SK-N-SH (cell line): ENCODE measurements around the gene SMOC1. TPM values are rescaled to one million over a fixed set of nuclear protein-coding genes. Genes with fewer than 3 reads are reported as not detected.

Experiments used
- CTCF ChIA-PET: fragments of 300-600, 350-600 bp; formaldehyde crosslinking; extraction: SDS; loops from one replicate; lab custom pipeline; 2021; lab: Yijun Ruan, JAX
- POLR2A ChIA-PET: fragments of 350-600 bp; sonication (Branson Sonifier 250); formaldehyde crosslinking; extraction: SDS; loops from one replicate; lab custom pipeline; 2020; ENCODE audit warnings: antibody characterized with exemption, inconsistent platforms; lab: Yijun Ruan, JAX
- DNase-seq: peaks from one replicate; pipeline ENCODE4 v3.0.0; 2012
- H2AFZ ChIP-seq: fragments of 200-600 bp; sonication (generic); 2 replicates; pipeline ENCODE4 v1.8.1; 2016; ENCODE audit warnings: antibody characterized with exemption, mild to moderate bottlenecking, low read depth
- H3F3A ChIP-seq: fragments of 200-600 bp; sonication (generic); replicated peaks from 2 replicates; pipeline ENCODE3; 2016; ENCODE audit warnings: antibody characterized with exemption, mild to moderate bottlenecking; ENCODE audit not compliant: insufficient read depth
- H3K27ac ChIP-seq, 2 experiments: fragments of 200-500 bp in 1 of 2; fragments of 200-600 bp in 1 of 2; sonication (Bioruptor generic) in 1 of 2; sonication (generic), shearing (Covaris generic) in 1 of 2; 2 replicates each; pipeline versions ENCODE4 v1.5.1 to v1.6.1; 2014 to 2016; ENCODE audit warnings: low read depth in 2 of 2, inconsistent platforms in 1 of 2, low read length in 1 of 2, mild to moderate bottlenecking in 1 of 2, mixed read lengths in 1 of 2
- H3K27me3 ChIP-seq: fragments of 200-600 bp; sonication (generic), shearing (Covaris generic); 2 replicates; pipeline ENCODE4 v1.6.1; 2016; ENCODE audit warnings: mixed run types; ENCODE audit not compliant: insufficient read depth
- H3K36me3 ChIP-seq, 2 experiments: fragments of 200-500 bp in 1 of 2; fragments of 200-600 bp in 1 of 2; sonication (Bioruptor generic) in 1 of 2; sonication (generic) in 1 of 2; replicated peaks in 1 of 2; 2 replicates each; pipeline versions ENCODE3 to v1.5.1; 2014 to 2016; ENCODE audit warnings: low read length in 1 of 2, mild to moderate bottlenecking in 1 of 2; ENCODE audit not compliant: insufficient read depth in 2 of 2, control insufficient read depth in 1 of 2
- H3K4me1 ChIP-seq, 2 experiments: fragments of 200-500 bp in 1 of 2; fragments of 200-600 bp in 1 of 2; sonication (Bioruptor generic) in 1 of 2; sonication (generic), shearing (Covaris generic) in 1 of 2; 2 replicates each; pipeline versions ENCODE4 v1.5.1 to v1.6.1; 2014 to 2016; ENCODE audit warnings: low read depth in 1 of 2, low read length in 1 of 2, mixed run types in 1 of 2; ENCODE audit not compliant: insufficient read depth in 2 of 2, control insufficient read depth in 1 of 2
- H3K4me2 ChIP-seq: fragments of 200-600 bp; sonication (generic), shearing (Covaris generic); 2 replicates; pipeline ENCODE4 v1.6.1; 2017; ENCODE audit warnings: mixed run types
- H3K4me3 ChIP-seq, 2 experiments: fragments of 200-500 bp in 1 of 2; fragments of 200-600 bp in 1 of 2; sonication (Bioruptor generic) in 1 of 2; sonication (generic), shearing (Covaris generic) in 1 of 2; 2 replicates each; pipeline versions ENCODE4 v1.5.1 to v1.8.1; 2014 to 2016; ENCODE audit warnings: low read depth in 2 of 2, inconsistent platforms in 1 of 2, low read length in 1 of 2, mild to moderate bottlenecking in 1 of 2, mixed read lengths in 1 of 2, moderate library complexity in 1 of 2
- H3K79me2 ChIP-seq: fragments of 200-600 bp; sonication (generic); 2 replicates; pipeline ENCODE4 v1.8.1; 2017; ENCODE audit warnings: mild to moderate bottlenecking; ENCODE audit not compliant: insufficient read depth
- H3K9ac ChIP-seq: fragments of 200-600 bp; sonication (generic); 2 replicates; pipeline ENCODE4 v1.6.1; 2017; ENCODE audit warnings: mixed run types
- H3K9me2 ChIP-seq: fragments of 200-600 bp; sonication (generic); 2 replicates; pipeline ENCODE4 v1.6.1; 2017; ENCODE audit warnings: mixed run types
- H3K9me3 ChIP-seq: fragments of 200-600 bp; sonication (generic); 2 replicates; pipeline ENCODE4 v1.6.1; 2017; ENCODE audit warnings: mixed run types, mild to moderate bottlenecking, moderate library complexity
- H4K20me1 ChIP-seq: fragments of 200-600 bp; sonication (generic); 2 replicates; pipeline ENCODE4 v1.6.1; 2017; ENCODE audit warnings: mild to moderate bottlenecking, mixed run types; ENCODE audit not compliant: insufficient read depth
- EZH2phosphoT487 ChIP-seq: fragments of 200-600 bp; sonication (generic); IDR thresholded peaks from 2 replicates; pipeline ENCODE4 v1.6.1; 2017; ENCODE audit warnings: low read depth, mixed run types, mild to moderate bottlenecking, antibody characterized with exemption, moderate library complexity, borderline replicate concordance
- FOXJ3 ChIP-seq: sonication (generic); formaldehyde crosslinking; IDR thresholded peaks from 2 replicates; pipeline ENCODE4 v1.5.1; 2020; ENCODE audit warnings: mild to moderate bottlenecking, missing genetic modification reagents
- FOXM1 ChIP-seq: IDR thresholded peaks from 2 replicates; pipeline ENCODE4 v1.4.0; 2012; ENCODE audit warnings: low read depth, mild to moderate bottlenecking
- POLR2AphosphoS5 ChIP-seq: IDR thresholded peaks from 2 replicates; pipeline ENCODE4 v1.6.1; 2012; ENCODE audit warnings: low read depth, low read length
- RCOR1 ChIP-seq: fragments of 150-350 bp; IDR thresholded peaks from 2 replicates; pipeline ENCODE4 v1.6.1; 2017; ENCODE audit warnings: antibody characterized with exemption, low read length
- RXRA ChIP-seq: IDR thresholded peaks from 2 replicates; pipeline ENCODE4 v1.4.0; 2012; ENCODE audit warnings: low read depth, mild to moderate bottlenecking, borderline replicate concordance
- SIN3A ChIP-seq: IDR thresholded peaks from 2 replicates; pipeline ENCODE4 v1.6.1; 2012; ENCODE audit warnings: low read depth, mild to moderate bottlenecking, low read length, moderate library complexity, borderline replicate concordance
- SMC3 ChIP-seq: IDR thresholded peaks from 2 replicates; pipeline ENCODE4 v1.6.1; 2012; ENCODE audit warnings: low read depth, low read length, improper control_type of control experiment
- TCF12 ChIP-seq: IDR thresholded peaks from 2 replicates; pipeline ENCODE4 v1.4.0; 2012
- YY1 ChIP-seq: IDR thresholded peaks from 2 replicates; pipeline ENCODE4 v1.4.0; 2012; ENCODE audit warnings: low read depth, mild to moderate bottlenecking
- WGBS: methylation state at CpG from one replicate; pipeline ENCODE4 v1.1.6; 2017; ENCODE audit warnings: low lambda C conversion rate; 5-methylcytosine and 5-hydroxymethylcytosine counted together
- polyA plus RNA-seq, 3 experiments: library from polyadenylated mRNA; depleted of rRNA; stranded (reverse); fragments of >200 nt; gene quantifications; 2 replicates each; pipeline ENCODE4 v1.2.3, GENCODE V29; 2012
- TF ChIP-seq, protein P1 (sequence below): fragments of 200-600 bp; sonication (generic); IDR thresholded peaks from 2 replicates; pipeline ENCODE4 v1.6.1; 2017; ENCODE audit warnings: antibody characterized with exemption, mild to moderate bottlenecking, moderate library complexity
- TF ChIP-seq, protein P2 (sequence below): IDR thresholded peaks from 2 replicates; pipeline ENCODE4 v1.4.0; 2012; ENCODE audit warnings: low read depth, borderline replicate concordance
- TF ChIP-seq, protein P3 (sequence below): fragments of 150-350 bp; IDR thresholded peaks from 2 replicates; pipeline ENCODE4 v1.6.1; 2016; ENCODE audit warnings: mild to moderate bottlenecking, low read depth, low read length
- TF ChIP-seq, protein P4 (sequence below): IDR thresholded peaks from 2 replicates; pipeline ENCODE4 v1.4.0; 2012; ENCODE audit warnings: low read depth, borderline replicate concordance
- TF ChIP-seq, protein P5 (sequence below): fragments of 150-350 bp; IDR thresholded peaks from 2 replicates; pipeline ENCODE4 v1.6.1; 2017; ENCODE audit warnings: antibody characterized with exemption, low read length, low read depth, borderline replicate concordance

The SMOC1 gene
- polyA plus RNA-seq, 1 of the 3 experiments (the other 2 are of a cell fraction), result not detected

DNA sequence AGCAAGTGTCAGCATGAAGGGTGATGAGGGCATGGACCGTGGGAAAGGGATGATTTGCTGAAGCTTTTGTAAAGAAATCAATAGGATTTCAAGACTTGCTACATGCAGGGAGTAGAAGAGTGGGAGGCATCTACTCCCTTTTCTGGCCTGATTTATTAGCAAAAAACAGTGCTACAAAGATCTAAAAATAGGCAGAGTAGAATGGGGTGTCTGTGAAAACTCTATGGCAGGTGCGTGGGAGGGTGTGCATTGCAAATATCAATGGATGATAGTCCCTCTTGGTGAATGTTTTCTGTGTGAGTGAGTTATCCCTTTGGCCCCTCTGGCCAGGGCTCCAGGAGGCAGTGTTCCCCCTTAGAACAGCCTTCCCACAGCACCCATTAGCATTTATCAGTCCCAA, 139.0 kb downstream of the SMOC1 start:
- Histone ChIP-seq H3K27ac (no peak overlapping the region), H3F3A (no peaks in the 10 kb centered on the region), H3K4me1 (no peaks in the 10 kb centered on the region), H4K20me1 (no peaks in the 10 kb centered on the region), H3K9me3 (no peaks in the 10 kb centered on the region), H3K9ac (no peak overlapping the region), H3K36me3 (no peaks in the 10 kb centered on the region), H3K9me2 (no peaks in the 10 kb centered on the region), H3K79me2 (no peaks in the 10 kb centered on the region), H3K4me2 (no peak overlapping the region), H3K27me3 (no peaks in the 10 kb centered on the region; the same call in 1 of the 2 replicates), H2AFZ (no peak overlapping the region; the same call in 1 of the 2 replicates), H3K4me3 (no peak overlapping the region)
- ChIA-PET POLR2A (no interaction called here), CTCF (interaction anchor here (2.5 to 6.3 kb wide), 3 partner anchors 9 to 200 kb away, joined by 13 to 45 read pairs (median 14); no protein-coding TSS in a partner anchor)
- WGBS, result 31% methylated on average over 2 of the region's 2 CpGs
- no peak for DNase-seq
- TF ChIP-seq SMC3 (no peak), FOXM1 (no peak), RCOR1 (no peak), RXRA (no peak), POLR2AphosphoS5 (no peak), FOXJ3 (CRISPR knock-in tag) (no peak), EZH2phosphoT487 (no peak), SIN3A (no peak)
- TF ChIP-seq, protein P1, sequence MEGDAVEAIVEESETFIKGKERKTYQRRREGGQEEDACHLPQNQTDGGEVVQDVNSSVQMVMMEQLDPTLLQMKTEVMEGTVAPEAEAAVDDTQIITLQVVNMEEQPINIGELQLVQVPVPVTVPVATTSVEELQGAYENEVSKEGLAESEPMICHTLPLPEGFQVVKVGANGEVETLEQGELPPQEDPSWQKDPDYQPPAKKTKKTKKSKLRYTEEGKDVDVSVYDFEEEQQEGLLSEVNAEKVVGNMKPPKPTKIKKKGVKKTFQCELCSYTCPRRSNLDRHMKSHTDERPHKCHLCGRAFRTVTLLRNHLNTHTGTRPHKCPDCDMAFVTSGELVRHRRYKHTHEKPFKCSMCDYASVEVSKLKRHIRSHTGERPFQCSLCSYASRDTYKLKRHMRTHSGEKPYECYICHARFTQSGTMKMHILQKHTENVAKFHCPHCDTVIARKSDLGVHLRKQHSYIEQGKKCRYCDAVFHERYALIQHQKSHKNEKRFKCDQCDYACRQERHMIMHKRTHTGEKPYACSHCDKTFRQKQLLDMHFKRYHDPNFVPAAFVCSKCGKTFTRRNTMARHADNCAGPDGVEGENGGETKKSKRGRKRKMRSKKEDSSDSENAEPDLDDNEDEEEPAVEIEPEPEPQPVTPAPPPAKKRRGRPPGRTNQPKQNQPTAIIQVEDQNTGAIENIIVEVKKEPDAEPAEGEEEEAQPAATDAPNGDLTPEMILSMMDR, result no peak
- TF ChIP-seq, protein P2, sequence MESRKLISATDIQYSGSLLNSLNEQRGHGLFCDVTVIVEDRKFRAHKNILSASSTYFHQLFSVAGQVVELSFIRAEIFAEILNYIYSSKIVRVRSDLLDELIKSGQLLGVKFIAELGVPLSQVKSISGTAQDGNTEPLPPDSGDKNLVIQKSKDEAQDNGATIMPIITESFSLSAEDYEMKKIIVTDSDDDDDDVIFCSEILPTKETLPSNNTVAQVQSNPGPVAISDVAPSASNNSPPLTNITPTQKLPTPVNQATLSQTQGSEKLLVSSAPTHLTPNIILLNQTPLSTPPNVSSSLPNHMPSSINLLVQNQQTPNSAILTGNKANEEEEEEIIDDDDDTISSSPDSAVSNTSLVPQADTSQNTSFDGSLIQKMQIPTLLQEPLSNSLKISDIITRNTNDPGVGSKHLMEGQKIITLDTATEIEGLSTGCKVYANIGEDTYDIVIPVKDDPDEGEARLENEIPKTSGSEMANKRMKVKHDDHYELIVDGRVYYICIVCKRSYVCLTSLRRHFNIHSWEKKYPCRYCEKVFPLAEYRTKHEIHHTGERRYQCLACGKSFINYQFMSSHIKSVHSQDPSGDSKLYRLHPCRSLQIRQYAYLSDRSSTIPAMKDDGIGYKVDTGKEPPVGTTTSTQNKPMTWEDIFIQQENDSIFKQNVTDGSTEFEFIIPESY, result no peak
- TF ChIP-seq, protein P3, sequence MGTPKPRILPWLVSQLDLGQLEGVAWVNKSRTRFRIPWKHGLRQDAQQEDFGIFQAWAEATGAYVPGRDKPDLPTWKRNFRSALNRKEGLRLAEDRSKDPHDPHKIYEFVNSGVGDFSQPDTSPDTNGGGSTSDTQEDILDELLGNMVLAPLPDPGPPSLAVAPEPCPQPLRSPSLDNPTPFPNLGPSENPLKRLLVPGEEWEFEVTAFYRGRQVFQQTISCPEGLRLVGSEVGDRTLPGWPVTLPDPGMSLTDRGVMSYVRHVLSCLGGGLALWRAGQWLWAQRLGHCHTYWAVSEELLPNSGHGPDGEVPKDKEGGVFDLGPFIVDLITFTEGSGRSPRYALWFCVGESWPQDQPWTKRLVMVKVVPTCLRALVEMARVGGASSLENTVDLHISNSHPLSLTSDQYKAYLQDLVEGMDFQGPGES, result no peak

DNA sequence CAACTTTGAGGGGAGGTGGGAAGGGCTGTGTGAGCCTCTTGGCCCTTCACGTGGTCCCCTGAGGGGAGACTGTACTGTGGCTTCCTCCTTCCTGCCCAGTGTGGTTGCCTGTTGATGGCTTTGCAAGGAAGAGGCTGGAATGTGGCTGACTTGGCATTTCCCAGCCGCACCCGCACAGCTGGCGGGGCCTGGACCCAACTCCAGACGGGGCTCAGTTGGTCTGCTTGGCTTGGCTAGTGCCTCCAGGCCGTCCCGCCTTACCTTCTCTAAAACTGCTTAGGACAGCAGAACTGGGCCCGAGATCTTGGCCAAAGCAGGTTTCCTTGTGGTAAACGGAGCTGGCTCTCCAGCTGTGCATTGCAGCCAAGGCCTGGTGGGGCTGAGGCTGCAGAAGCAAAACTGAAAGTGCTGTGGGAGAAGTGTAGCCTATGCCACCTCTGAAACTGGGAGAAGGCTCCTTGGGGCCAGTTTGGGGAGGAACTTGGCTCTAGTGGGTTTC, 139.5 kb downstream of the SMOC1 start:
- Histone ChIP-seq H3F3A (no peaks in the 10 kb centered on the region), H3K9ac (no peak overlapping the region), H3K36me3 (no peaks in the 10 kb centered on the region), H4K20me1 (no peaks in the 10 kb centered on the region), H2AFZ (no peak overlapping the region; the same call in 1 of the 2 replicates), H3K27me3 (no peaks in the 10 kb centered on the region; the same call in 1 of the 2 replicates), H3K4me1 (no peaks in the 10 kb centered on the region), H3K4me3 (no peak overlapping the region), H3K4me2 (no peak overlapping the region), H3K79me2 (no peaks in the 10 kb centered on the region), H3K9me3 (no peaks in the 10 kb centered on the region), H3K27ac (no peak overlapping the region), H3K9me2 (no peaks in the 10 kb centered on the region)
- DNase-seq, result no peak
- ChIA-PET POLR2A (no interaction called here), CTCF (interaction anchor here (2.5 to 6.3 kb wide), 4 partner anchors 9 to 200 kb away, joined by 14 to 45 read pairs (median 18); partner anchors contain the start of gene SMOC1)
- WGBS, result 40% methylated on average over 6 of the region's 9 CpGs
- TF ChIP-seq POLR2AphosphoS5 (no peak), RCOR1 (no peak), SIN3A (no peak), YY1 (no peak), TCF12 (no peak)
- TF ChIP-seq, protein P4, sequence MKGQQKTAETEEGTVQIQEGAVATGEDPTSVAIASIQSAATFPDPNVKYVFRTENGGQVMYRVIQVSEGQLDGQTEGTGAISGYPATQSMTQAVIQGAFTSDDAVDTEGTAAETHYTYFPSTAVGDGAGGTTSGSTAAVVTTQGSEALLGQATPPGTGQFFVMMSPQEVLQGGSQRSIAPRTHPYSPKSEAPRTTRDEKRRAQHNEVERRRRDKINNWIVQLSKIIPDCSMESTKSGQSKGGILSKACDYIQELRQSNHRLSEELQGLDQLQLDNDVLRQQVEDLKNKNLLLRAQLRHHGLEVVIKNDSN, result no peak
- TF ChIP-seq, protein P5, sequence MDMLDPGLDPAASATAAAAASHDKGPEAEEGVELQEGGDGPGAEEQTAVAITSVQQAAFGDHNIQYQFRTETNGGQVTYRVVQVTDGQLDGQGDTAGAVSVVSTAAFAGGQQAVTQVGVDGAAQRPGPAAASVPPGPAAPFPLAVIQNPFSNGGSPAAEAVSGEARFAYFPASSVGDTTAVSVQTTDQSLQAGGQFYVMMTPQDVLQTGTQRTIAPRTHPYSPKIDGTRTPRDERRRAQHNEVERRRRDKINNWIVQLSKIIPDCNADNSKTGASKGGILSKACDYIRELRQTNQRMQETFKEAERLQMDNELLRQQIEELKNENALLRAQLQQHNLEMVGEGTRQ, result no peak
- TF ChIP-seq, protein P1, result no peak
